Skin epidermis (tissue), 12 donors: ENCODE results near the gene ZNF598.

Experiments used
- H3K27ac ChIP-seq, 21 experiments: fragments of 200-600 bp; sonication (generic) in 11 of 21; one replicate each; pipeline ENCODE4 v1.5.0; 2020; ENCODE audit warnings: mild to moderate bottlenecking in 3 of 21, inconsistent platforms in 2 of 21, moderate library complexity in 2 of 21
- H3K4me3 ChIP-seq, 7 experiments: fragments of 200-600 bp; sonication (generic) in 2 of 7; one replicate each; pipeline ENCODE4 v1.5.0; 2020; ENCODE audit warnings: inconsistent platforms in 2 of 7, mild to moderate bottlenecking in 2 of 7, moderate library complexity in 1 of 7

Gene ZNF598

GRCh38 chr16:2009791-2010510 is at the start of gene ZNF598:
Gene ZNF598, minus strand, starts transcription at chr16:2009821.
- peak within 1 kb of the TSS; percentile 59 to 99 (median 98) for H3K4me3 ChIP-seq
- peak within 1 kb of the TSS; percentile 79 to 100 (median 96) for H3K27ac ChIP-seq

DNA sequence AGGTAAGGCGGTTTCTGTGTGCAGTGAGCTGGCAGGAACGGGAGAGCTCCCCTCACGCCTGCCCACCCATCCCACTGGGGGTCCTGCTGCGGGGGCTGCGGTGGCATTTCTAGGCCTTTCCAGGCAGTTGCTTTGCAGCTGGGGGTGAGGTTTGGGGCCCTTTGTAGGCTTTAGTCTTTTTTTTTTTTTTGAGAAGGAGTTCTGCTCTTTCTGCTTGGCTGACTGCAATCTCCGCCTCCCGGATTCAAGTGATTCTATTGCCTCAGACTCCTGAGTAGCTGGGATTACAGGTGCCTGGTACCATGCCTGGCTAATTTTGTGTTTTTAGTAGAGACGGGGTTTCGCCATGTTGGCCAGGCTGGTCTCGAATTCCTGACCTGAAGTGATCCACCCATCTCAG is 49.3 kb upstream of the ZNF598 start:
- H3K4me3 ChIP-seq: no peak overlapping the region

GRCh38 chr16:2058420-2058819 is 48.8 kb upstream of the ZNF598 start:
- H3K27ac ChIP-seq: no peak overlapping the region
- no peak overlapping the region for H3K4me3 ChIP-seq

More for the DNA sequence above, 49.3 kb upstream of the ZNF598 start:
- H3K27ac ChIP-seq: no peak overlapping the region

- H3K27ac ChIP-seq: no peak overlapping the region
- H3K4me3 ChIP-seq: no peak overlapping the region
Measured at GRCh38 chr16:2057438-2057837, 47.8 kb upstream of the ZNF598 start.

GRCh38 chr16:2056681-2057407 is 47.2 kb upstream of the ZNF598 start:
- Histone ChIP-seq H3K27ac (no peak overlapping the region), H3K4me3 (no peak overlapping the region)

DNA sequence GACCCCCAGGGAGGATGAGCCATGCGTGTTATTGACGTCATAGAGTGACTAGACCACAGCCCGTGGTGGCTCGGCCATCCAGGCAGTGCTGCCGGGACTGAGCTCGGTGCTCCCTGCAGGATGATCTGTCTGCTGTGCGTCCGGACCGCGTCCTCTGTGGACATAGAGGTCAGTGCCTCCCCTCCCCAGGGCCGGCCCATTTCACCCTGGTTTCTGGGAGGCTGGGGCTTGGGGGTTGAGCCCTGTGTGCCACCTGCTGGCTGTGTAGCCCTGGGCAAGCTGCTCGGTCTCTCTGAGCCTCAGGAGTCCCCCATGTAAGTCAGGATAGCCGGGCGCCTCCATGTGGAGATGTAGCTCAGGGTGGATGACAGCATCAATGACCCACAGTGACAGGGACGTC is 46.5 kb upstream of the ZNF598 start:
- no peak overlapping the region for H3K27ac ChIP-seq
- no peak overlapping the region for H3K4me3 ChIP-seq

DNA sequence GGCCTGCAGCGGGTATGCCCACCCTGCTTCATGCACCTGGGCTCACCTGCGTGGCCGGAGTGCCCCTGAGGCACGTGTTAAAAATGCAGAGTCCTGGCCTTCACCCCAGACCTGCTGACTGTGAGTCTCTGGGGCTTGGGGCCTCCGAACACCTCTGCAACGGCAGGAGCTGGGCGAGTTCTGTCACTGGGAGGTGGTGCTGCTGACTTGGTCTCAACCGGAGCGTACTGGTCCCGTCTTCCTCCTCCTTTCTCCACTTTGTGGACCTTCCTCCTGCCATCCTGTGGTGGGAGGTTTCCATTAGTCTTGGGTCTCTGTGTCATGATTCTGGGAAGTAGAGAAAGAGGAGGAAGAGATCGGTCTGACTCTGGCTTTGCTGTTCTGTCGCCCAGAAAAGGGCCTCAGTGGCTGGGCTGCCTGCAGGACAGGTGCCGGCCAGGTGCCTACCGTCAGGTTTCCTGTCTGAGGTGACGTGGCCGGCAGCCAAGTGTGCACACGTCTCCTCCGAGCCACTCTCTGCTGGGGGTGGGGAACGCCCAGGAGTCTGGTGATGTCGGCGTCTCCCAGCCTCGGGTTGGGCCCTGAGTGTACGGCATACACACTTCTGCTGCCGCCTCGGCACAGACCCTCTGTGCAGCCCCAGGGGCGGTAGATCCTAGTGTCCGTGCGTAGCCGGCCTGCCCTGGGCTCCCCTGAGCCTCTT is 45.1 kb upstream of the ZNF598 start:
- Histone ChIP-seq H3K4me3 (no peak overlapping the region), H3K27ac (no peak overlapping the region)

DNA sequence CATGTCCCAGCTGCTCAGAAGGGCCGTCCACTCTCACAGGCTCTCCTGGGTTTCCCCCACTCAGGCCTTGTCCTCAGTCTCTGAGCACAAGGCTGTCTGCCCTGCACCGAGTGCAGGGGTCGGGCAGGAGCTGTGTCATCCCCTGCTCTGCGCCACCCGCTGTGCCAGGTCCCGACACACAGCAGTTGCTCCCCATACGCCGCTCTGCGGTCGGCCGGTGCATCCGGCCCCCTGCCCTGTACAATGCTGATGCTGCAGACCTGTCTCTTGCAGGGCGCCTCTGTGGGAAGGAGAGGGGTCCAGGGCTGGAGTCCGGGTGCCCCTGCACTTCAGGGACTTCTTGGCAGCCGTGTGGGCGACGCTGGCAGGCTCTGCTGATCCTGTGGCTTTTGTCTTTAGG is 44.3 kb upstream of the ZNF598 start:
- Histone ChIP-seq H3K4me3 (no peak overlapping the region), H3K27ac (no peak overlapping the region)

GRCh38 chr16:2053211-2053610 is 43.6 kb upstream of the ZNF598 start:
- Histone ChIP-seq H3K4me3 (no peak overlapping the region), H3K27ac (no peak overlapping the region)

DNA sequence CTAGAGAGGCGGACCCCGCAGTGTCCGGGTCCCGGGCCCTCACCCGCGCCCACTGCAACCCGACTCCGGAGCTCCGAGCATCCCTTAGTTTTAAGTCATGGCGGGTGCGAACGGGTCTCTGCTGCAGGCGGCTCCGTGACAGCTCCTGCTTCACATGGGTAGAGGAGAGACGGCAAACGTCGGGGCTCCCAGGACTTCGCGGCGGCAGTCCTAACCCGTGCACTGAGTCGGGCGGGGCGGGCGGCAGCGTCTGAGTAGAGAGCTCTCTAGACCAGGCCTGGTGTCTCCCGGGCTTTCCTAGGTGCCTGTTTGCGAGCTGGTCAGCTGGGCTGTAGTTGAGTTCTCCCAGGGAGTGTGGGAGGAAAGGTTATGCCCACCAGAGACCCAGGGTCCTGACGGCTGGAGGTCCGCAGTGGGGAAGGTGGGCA is 38.5 kb upstream of the ZNF598 start:
- H3K27ac ChIP-seq: peak overlapping the region in 20 of 21 experiments; percentile 41 to 93 (median 80)
- peak overlapping the region; percentile 66 to 99 (median 92) for H3K4me3 ChIP-seq

DNA sequence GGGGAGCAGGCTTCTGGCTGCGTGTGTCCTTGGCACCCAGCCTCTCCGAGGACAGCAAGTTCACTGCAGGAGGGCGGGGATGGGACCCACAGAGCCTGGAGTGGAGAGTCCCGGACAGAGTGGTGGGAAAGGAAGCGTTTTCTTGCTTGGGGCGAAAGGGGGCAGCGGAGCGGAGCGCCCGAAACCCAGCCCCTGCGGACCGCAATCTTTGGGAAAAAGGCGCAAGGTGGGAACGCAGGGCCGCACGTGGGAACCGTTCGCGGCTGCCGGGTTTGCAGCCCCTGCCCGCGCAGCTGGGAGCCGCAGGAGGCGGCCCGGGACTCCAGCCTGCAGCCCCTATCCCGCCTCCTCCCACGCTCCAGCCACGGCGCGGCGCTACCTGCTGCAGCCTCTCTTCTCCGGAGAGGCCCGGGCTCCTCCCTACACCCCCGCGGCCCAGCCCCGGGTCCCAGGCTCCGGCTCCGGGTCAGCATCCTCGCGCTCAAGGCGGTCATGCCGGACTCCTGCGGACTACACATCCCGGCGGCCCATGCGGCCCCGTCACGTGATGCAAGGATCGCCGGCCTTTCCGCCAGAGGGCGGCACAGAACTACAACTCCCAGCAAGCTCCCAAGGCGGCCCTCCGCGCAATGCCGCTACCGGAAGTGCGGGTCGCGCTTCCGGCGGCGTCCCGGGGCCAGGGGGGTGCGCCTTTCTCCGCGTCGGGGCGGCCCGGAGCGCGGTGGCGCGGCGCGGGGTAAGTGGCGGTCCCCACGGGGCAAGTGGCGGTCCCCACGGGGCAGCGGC is 37.9 kb upstream of the ZNF598 start, which contains the start of the genes NTHL1 and TSC2:
TSS of gene NTHL1 (minus strand) at position 505 of the 786 bp plus-strand sequence. CDS start at position 494, 11 bp downstream.
TSS of gene TSC2 (plus strand) at position 656 of the 786 bp plus-strand sequence. CDS start 631 bp downstream, outside the sequence.
- peak within 1 kb of the TSS in 20 of 21 experiments; percentile 41 to 93 (median 80) for H3K27ac ChIP-seq
- H3K4me3 ChIP-seq: peak within 1 kb of the TSS; percentile 66 to 99 (median 92)

DNA sequence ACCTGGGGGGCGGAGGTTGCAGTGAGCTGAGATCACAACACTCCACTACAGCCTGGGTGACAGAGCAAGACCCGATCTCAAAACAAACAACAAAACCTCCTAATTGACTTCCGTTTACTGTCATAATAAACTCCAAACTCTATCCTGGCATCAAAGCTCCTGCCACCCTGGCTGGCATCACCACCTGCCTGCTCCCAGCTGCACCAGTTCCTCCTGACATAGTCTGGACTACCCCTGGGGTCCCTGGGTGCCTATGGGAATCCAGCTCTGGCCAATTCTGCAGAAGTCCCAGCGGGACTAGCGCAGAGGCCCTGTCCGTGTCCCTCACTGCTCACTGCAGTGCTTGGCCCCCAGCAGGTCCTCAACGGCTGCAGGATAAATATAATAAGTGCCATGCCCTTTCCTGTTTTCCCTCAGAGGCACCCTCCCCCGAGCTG is 37.3 kb upstream of the ZNF598 start:
- H3K27ac ChIP-seq: peak overlapping the region in 16 of 21 experiments; percentile 45 to 93 (median 82)
- peak overlapping the region; percentile 66 to 99 (median 92) for H3K4me3 ChIP-seq

GRCh38 chr16:2045965-2046892 is 36.6 kb upstream of the ZNF598 start:
- Histone ChIP-seq H3K4me3 (peak overlapping the region in 1 of 7 experiments; percentile 92), H3K27ac (peak overlapping the region in 6 of 21 experiments; percentile 11 to 88 (median 75))

DNA sequence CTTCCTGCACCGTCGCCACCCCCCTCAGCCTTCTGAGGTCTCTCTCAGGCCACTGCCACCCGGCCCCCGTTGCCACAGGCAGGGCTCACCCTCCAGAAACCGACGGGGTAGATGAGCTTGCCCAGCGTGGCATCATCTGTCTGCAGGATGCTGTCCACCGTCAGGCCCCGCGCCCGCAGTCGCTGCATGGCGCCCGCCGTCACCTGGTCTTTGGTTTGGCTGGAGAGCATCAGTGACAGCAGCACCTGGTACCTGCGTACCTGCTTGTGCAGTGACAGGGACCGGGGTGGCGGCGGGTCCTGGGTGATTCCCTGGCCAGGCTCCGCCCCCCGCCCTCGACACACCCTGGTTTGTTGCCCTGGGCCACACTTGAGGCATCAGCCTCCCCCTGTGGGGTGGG is 34.9 kb upstream of the ZNF598 start:
- peak overlapping the region in 6 of 21 experiments; percentile 7 to 29 (median 24) for H3K27ac ChIP-seq
- H3K4me3 ChIP-seq: no peak overlapping the region

GRCh38 chr16:2043667-2044451 is 34.2 kb upstream of the ZNF598 start:
- Histone ChIP-seq H3K27ac (peak overlapping the region in 7 of 21 experiments; percentile 7 to 41 (median 28)), H3K4me3 (no peak overlapping the region)

- H3K27ac ChIP-seq: peak overlapping the region in 2 of 21 experiments; percentile 28 to 41
Measured at GRCh38 chr16:2042986-2043666, 33.5 kb upstream of the ZNF598 start.

More at GRCh38 chr16:2042986-2043666, 33.5 kb upstream of the ZNF598 start:
- no peak overlapping the region for H3K4me3 ChIP-seq
